Adrenal gland (tissue), 12 donors: ENCODE measurements around the gene PRKCE. TPM values are rescaled to one million over a fixed set of nuclear protein-coding genes. Genes with fewer than 3 reads are reported as not detected.

Experiments used
- DNase-seq, 7 donors: peaks; one replicate each; pipeline ENCODE4 v3.0.0-alpha.2; 2019 to 2020
- H3K27ac ChIP-seq, 5 donors: fragments of 200-600 bp; sonication (generic) in 4 of 5; 1 replicate in 3 of 5; 2 replicates in 2 of 5; pipeline versions ENCODE4 v1.5.1 to v1.8.0; 2016 to 2020; ENCODE audit warnings: mild to moderate bottlenecking in 1 of 5
- H3K27me3 ChIP-seq: fragments of 200-600 bp; 2 replicates; pipeline ENCODE4 v1.8.0; 2021
- H3K36me3 ChIP-seq, 2 donors: fragments of 200-600 bp; replicated peaks in 1 of 2; 1 replicate in 1 of 2; 2 replicates in 1 of 2; pipeline versions ENCODE4 v1.5.1 to v1.8.0; 2018 to 2022
- H3K4me1 ChIP-seq, 2 donors: fragments of 200-600 bp; replicated peaks in 1 of 2; 1 replicate in 1 of 2; 2 replicates in 1 of 2; pipeline versions ENCODE4 v1.5.1 to v1.8.0; 2018 to 2021
- H3K4me3 ChIP-seq, 4 donors: fragments of 200-600 bp; sonication (generic) in 3 of 4; one replicate each; pipeline ENCODE4 v1.5.1; 2016 to 2018
- H3K9me3 ChIP-seq, 3 donors: fragments of 200-600 bp; sonication (generic) in 1 of 3; replicated peaks in 1 of 3; 1 replicate in 2 of 3; 2 replicates in 1 of 3; pipeline versions ENCODE4 v1.5.1 to v1.8.0; 2016 to 2021
- CTCF ChIP-seq, 6 experiments: fragments of 450-650 bp in 4 of 6; fragments of 200-600 bp in 2 of 6; sonication (generic) in 1 of 6; IDR thresholded peaks; 1 replicate in 5 of 6; 2 replicates in 1 of 6; pipeline versions ENCODE4 v1.5.1 to v1.8.0; 2016 to 2021; ENCODE audit warnings: antibody characterized with exemption in 6 of 6, mild to moderate bottlenecking in 2 of 6, moderate library complexity in 1 of 6
- POLR2A ChIP-seq, 2 donors: fragments of 450-650 bp; IDR thresholded peaks; one replicate each; pipeline ENCODE4 v1.6.1; 2017; ENCODE audit warnings: antibody characterized with exemption in 2 of 2, mild to moderate bottlenecking in 2 of 2, moderate library complexity in 1 of 2
- WGBS, 4 donors: extraction: QIAGEN DNeasy Blood & Tissue Kit in 2 of 4; methylation state at CpG; one replicate each; pipeline versions ENCODE4 v1.1.5 to v1.1.7; 2013 to 2017; 5-methylcytosine and 5-hydroxymethylcytosine counted together
- intact Hi-C, 2 donors: fragments of 100-400 bp; cut with DNase I; formaldehyde crosslinking; loops; one replicate each; pipeline versions ENCODE4 v1.14.1 to v1.15.0; 2022 to 2023
- polyA plus RNA-seq, 3 donors: library from polyadenylated mRNA; stranded (reverse); fragments of 200-250 nt in 2 of 3; fragments of 350-450 nt in 1 of 3; fragmentation: Illumina TruSeq in 1 of 3; extraction: RNeasy Lipid Tissue Mini Kit (QIAGEN cat#74804) in 1 of 3; gene quantifications; one replicate each; pipeline ENCODE4 v1.2.3, GENCODE V29; 2013 to 2014
- total RNA-seq, 9 donors: library from RNA; depleted of rRNA in 4 of 9; stranded (reverse); fragments of >200 nt in 4 of 9; fragments of 120-200 nt in 1 of 9; fragmentation: NEBNext Ultra II Directional in 1 of 9; extraction: Animal tissue kit (Norgen Biotek cat#: 25700) in 1 of 9; gene quantifications; one replicate each; pipeline versions ENCODE4 v1.1.0 to v1.2.4, GENCODE V29; 2013 to 2023
- donor health status: healthy with polysubstance abuse.
- donor health status: Bipolar disorder and iron deficiency.
- donor health status: DM: yes; HTN: yes; CAD: no.
- donor health status: DM: no; HTN: no; CAD: no.
- donor health status: DM: no; HTN: no; CAD: no.
- donor health status: DM: yes; HTN: yes; CAD: no.

Gene PRKCE
- total and polyA plus RNA-seq, 12 donors, result 1.9 to 19.2 (median 8.0) TPM

GRCh38 chr2:46181306-46181705 is 529.8 kb downstream of the PRKCE start:
- TF ChIP-seq POLR2A (IDR thresholded peaks at IDR 0.05) (no peak), CTCF (IDR thresholded peaks at IDR 0.05) (no peak)
- H3K27ac ChIP-seq, result no peak overlapping the region
- intact Hi-C loops, result no loop called here

GRCh38 chr2:46181789-46182530 is 530.5 kb downstream of the PRKCE start:
- no peaks in the 10 kb centered on the region for H3K36me3 ChIP-seq
- H3K9me3 ChIP-seq, result no peaks in the 10 kb centered on the region
- no peak overlapping the region for H3K27ac ChIP-seq
- H3K27me3 ChIP-seq, result no peaks in the 10 kb centered on the region
- no peak for TF ChIP-seq POLR2A (IDR thresholded peaks at IDR 0.05)
- 92 to 96% (median 95%) methylated on average over 17 to 18 of the region's 18 CpGs for WGBS, 4 donors
- peaks cover 0 to 17% of the 10 kb centered on the region in 2 donors for H3K4me1 ChIP-seq
- peak in 1 of 7 donors; percentile 39 for DNase-seq
- intact Hi-C loops, result no loop called here
- H3K4me3 ChIP-seq, result no peak overlapping the region

More at GRCh38 chr2:46181306-46181705, 529.8 kb downstream of the PRKCE start:
- no peaks in the 10 kb centered on the region for H3K9me3 ChIP-seq
- H3K36me3 ChIP-seq, result no peaks in the 10 kb centered on the region
- peaks cover 0 to 11% of the 10 kb centered on the region in 2 donors for H3K4me1 ChIP-seq
- H3K27me3 ChIP-seq, result no peaks in the 10 kb centered on the region
- DNase-seq, result no peak
- H3K4me3 ChIP-seq, result no peak overlapping the region
- WGBS, 4 donors, result 94 to 100% (median 96%) methylated on average over 2 of the region's 2 CpGs

GRCh38 chr2:46183426-46183825 is 532.0 kb downstream of the PRKCE start:
- 95 to 100% (median 99%) methylated on average over 4 of the region's 4 CpGs for WGBS, 4 donors
- no peaks in the 10 kb centered on the region for H3K27me3 ChIP-seq
- peaks cover 0 to 25% of the 10 kb centered on the region in 2 donors for H3K4me1 ChIP-seq
- H3K27ac ChIP-seq, result no peak overlapping the region
- no peaks in the 10 kb centered on the region for H3K9me3 ChIP-seq
- no peak for TF ChIP-seq CTCF (IDR thresholded peaks at IDR 0.05)
- no peak for TF ChIP-seq POLR2A (IDR thresholded peaks at IDR 0.05)
- peak in 1 of 7 donors; percentile 28 for DNase-seq
- H3K36me3 ChIP-seq, result no peaks in the 10 kb centered on the region
- H3K4me3 ChIP-seq, result no peak overlapping the region
- intact Hi-C loops, result no loop called here

GRCh38 chr2:46184794-46185583 is 533.5 kb downstream of the PRKCE start:
- no peak overlapping the region for H3K4me3 ChIP-seq
- peak in 1 of 7 donors; percentile 31 for DNase-seq
- H3K27ac ChIP-seq, result no peak overlapping the region
- no peaks in the 10 kb centered on the region for H3K9me3 ChIP-seq
- no peaks in the 10 kb centered on the region for H3K36me3 ChIP-seq
- WGBS, 4 donors, result 87 to 91% (median 90%) methylated on average over 12 of the region's 12 CpGs
- TF ChIP-seq CTCF (IDR thresholded peaks at IDR 0.05), result peak in 1 of 6 experiments; percentile 7
- TF ChIP-seq POLR2A (IDR thresholded peaks at IDR 0.05), result no peak
- H3K27me3 ChIP-seq, result no peaks in the 10 kb centered on the region
- peaks cover 0 to 14% of the 10 kb centered on the region in 2 donors for H3K4me1 ChIP-seq
- intact Hi-C loops, result no loop called here
